ENCODE data around the gene PHACTR4.
"Not testable (repeated sequence)": the region's sequence is repeated elsewhere in the genome, so short reads cannot be mapped to it uniquely, and the experiment has no call there.

Gene PHACTR4

GRCh38 chr1:28369371-28370238, at the start of gene PHACTR4:
Gene PHACTR4 (plus strand): TSS chr1:28369740. CDS start chr1:28407448, 37,708 bp downstream.
- DNase-seq: peak; percentile 96

GRCh38 chr1:28322194-28322593, 47.3 kb upstream of the PHACTR4 start:
- DNase-seq: no peak

- DNase-seq: no peak
Measured at GRCh38 chr1:28323720-28324119, 45.8 kb upstream of the PHACTR4 start.

GRCh38 chr1:28326515-28326914, 43.0 kb upstream of the PHACTR4 start:
- no peak for DNase-seq

GRCh38 chr1:28326984-28327383, 42.6 kb upstream of the PHACTR4 start:
- no peak for DNase-seq

- not testable (repeated sequence) for DNase-seq
Measured at GRCh38 chr1:28327431-28327830, 42.1 kb upstream of the PHACTR4 start.

GRCh38 chr1:28328228-28328648, 41.3 kb upstream of the PHACTR4 start:
- no peak for DNase-seq

- no peak for DNase-seq
Measured at GRCh38 chr1:28329395-28330153, 40.0 kb upstream of the PHACTR4 start.

GRCh38 chr1:28338897-28339296, 30.6 kb upstream of the PHACTR4 start:
- no peak for DNase-seq

GRCh38 chr1:28339551-28339950, 30.0 kb upstream of the PHACTR4 start:
- no peak for DNase-seq

- DNase-seq: no peak
Measured at GRCh38 chr1:28340221-28340974, 29.1 kb upstream of the PHACTR4 start.

- no peak for DNase-seq
Measured at GRCh38 chr1:28341591-28341990, 27.9 kb upstream of the PHACTR4 start.

GRCh38 chr1:28343405-28343804, 26.1 kb upstream of the PHACTR4 start:
- DNase-seq: no peak

GRCh38 chr1:28353248-28353810, 16.2 kb upstream of the PHACTR4 start:
- DNase-seq: not testable (repeated sequence)

- DNase-seq: no peak
Measured at GRCh38 chr1:28354121-28354520, 15.4 kb upstream of the PHACTR4 start.

- DNase-seq: no peak
Measured at GRCh38 chr1:28358716-28359115, 10.8 kb upstream of the PHACTR4 start.

GRCh38 chr1:28359592-28360239, 9.8 kb upstream of the PHACTR4 start:
- DNase-seq: peak; percentile 74

GRCh38 chr1:28364888-28365287, 4.7 kb upstream of the PHACTR4 start:
- DNase-seq: no peak

GRCh38 chr1:28365864-28366263, 3.7 kb upstream of the PHACTR4 start:
- DNase-seq: peak; percentile 71

GRCh38 chr1:28368608-28369007, 932 bp upstream of the PHACTR4 start:
- not testable (repeated sequence) for DNase-seq

GRCh38 chr1:28370239-28371009, 884 bp downstream of the PHACTR4 start:
- DNase-seq: peak; percentile 59

- DNase-seq: no peak
Measured at GRCh38 chr1:28371010-28371377, 1.5 kb downstream of the PHACTR4 start.

Data from DMS79 treated with DMSO at 0.1 percent for 48 hours (cell line).